Neural crest cell (in vitro differentiated cells): Measurements from ENCODE around the gene MYO5A. TPM values are rescaled to one million over a fixed set of nuclear protein-coding genes. Genes with fewer than 3 reads are reported as not detected.
A peak's percentile ranks its signal among the peaks of the same experiment; 100 is the strongest.

ENCODE experiments used
- DNase-seq: peaks from one replicate; pipeline ENCODE4 v3.0.0; 2021; ENCODE audit warnings: low read depth, mixed read lengths, low spot score
- H3K27ac Mint-ChIP-seq: one replicate; pipeline ENCODE4 v1.8.0; 2021; ENCODE audit warnings: mild to moderate bottlenecking, mixed read lengths; ENCODE audit not compliant: unreplicated experiment
- H3K27me3 Mint-ChIP-seq: 2 replicates; pipeline ENCODE4 v1.8.0; 2021; ENCODE audit warnings: low read depth, mild to moderate bottlenecking, mixed read lengths
- H3K36me3 Mint-ChIP-seq: 2 replicates; pipeline ENCODE4 v1.8.0; 2021; ENCODE audit warnings: low read depth, mild to moderate bottlenecking, mixed read lengths
- H3K4me1 Mint-ChIP-seq: 2 replicates; pipeline ENCODE4 v1.8.0; 2021; ENCODE audit warnings: mixed read lengths
- H3K4me3 Mint-ChIP-seq: one replicate; pipeline ENCODE4 v1.8.0; 2021; ENCODE audit warnings: mild to moderate bottlenecking, mixed read lengths
- H3K9me3 Mint-ChIP-seq: 2 replicates; pipeline ENCODE4 v1.8.0; 2021; ENCODE audit warnings: mixed read lengths
- CTCF ChIP-seq: fragments of 200-600 bp; sonication (generic); conservative IDR thresholded peaks from 2 replicates; pipeline ENCODE4 v1.5.0; 2021; ENCODE audit warnings: antibody characterized with exemption, mild to moderate bottlenecking
- total RNA-seq: library from RNA; stranded (reverse); gene quantifications from 2 replicates; pipeline ENCODE4 v1.2.1, GENCODE V29; 2021

The MYO5A gene
- total RNA-seq, 1 donor from 2014 or later: 29.1 TPM

DNA sequence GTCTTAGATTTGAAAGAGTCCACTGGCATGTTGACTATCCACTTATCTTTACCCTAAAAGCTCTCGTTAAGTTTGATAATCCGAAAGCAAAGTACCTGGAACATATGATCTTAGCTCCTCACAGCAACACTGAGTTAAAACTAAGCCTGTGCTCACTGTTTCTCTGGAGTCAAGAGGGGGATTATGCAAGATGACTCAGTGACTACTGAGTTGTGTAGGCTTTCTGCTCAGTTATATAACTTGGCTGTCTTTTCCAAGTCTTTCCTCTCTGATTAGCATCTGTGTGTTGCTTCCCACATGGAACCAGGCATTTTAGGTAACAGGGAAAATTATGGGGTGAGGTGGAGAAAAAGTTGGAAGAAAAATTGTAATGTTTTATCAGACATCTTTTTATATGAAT, 201.9 kb downstream of the MYO5A start:
- no peak for TF ChIP-seq CTCF
- no peaks in the 10 kb centered on the region for H3K9me3 Mint-ChIP-seq

DNA sequence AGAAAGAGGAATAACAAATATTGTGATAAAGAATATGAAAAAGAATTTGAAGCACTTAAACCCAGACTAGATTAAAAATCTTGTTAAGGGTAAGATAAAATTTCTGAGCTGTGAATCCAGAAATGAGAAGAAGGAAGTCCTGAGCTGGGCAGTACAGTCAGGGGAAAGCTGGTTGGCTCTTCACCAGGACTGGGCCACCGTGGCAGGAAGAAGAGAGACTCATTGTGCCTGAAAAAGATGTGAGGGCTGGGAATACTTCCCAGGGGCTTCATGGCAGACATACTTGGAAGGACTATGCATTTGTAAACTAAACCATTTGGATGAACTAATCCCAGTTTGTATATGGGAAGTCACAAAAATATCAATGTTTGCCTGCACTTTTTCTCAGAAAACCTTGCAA, 204.6 kb downstream of the MYO5A start:
- H3K9me3 Mint-ChIP-seq: no peaks in the 10 kb centered on the region
- no peaks in the 10 kb centered on the region for H3K4me1 Mint-ChIP-seq
- no peak for DNase-seq
- no peak for TF ChIP-seq CTCF
- H3K27ac Mint-ChIP-seq: no peak overlapping the region
- H3K36me3 Mint-ChIP-seq: peaks cover 4% of the 10 kb centered on the region
- no peak overlapping the region for H3K4me3 Mint-ChIP-seq
- no peaks in the 10 kb centered on the region for H3K27me3 Mint-ChIP-seq

More for the DNA sequence above, 201.9 kb downstream of the MYO5A start:
- Mint-ChIP-seq H3K27ac (no peak overlapping the region), H3K4me1 (no peaks in the 10 kb centered on the region), H3K4me3 (no peak overlapping the region), H3K36me3 (no peaks in the 10 kb centered on the region), H3K27me3 (no peaks in the 10 kb centered on the region)
- no peak for DNase-seq

- peaks cover 15% of the 10 kb centered on the region for H3K36me3 Mint-ChIP-seq
- H3K9me3 Mint-ChIP-seq: no peaks in the 10 kb centered on the region
- no peak for DNase-seq
- TF ChIP-seq CTCF: no peak
- H3K4me3 Mint-ChIP-seq: no peak overlapping the region
- no peak overlapping the region for H3K27ac Mint-ChIP-seq
- H3K4me1 Mint-ChIP-seq: peaks cover 6% of the 10 kb centered on the region
- H3K27me3 Mint-ChIP-seq: no peaks in the 10 kb centered on the region
Measured at GRCh38 chr15:52318729-52319500, 209.8 kb downstream of the MYO5A start.

DNA sequence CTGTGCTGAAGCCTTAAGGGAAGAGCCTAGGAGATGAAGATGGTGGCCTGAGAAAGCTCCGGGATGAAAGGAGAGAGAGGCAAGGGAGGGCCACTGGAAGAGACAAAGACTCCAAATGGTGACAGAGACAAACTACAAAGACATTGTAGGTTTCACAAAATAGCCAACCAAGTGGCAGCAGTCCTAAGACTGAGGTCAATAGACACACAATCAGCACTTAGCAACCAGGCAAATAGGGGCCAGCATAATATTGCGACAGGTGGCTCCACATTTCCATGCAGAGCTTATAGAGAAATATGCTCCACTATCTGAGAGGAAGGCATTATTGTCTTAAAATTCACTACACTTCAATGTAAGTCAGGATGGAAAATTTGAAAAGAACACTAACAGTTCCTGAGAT, 211.0 kb downstream of the MYO5A start:
- H3K27me3 Mint-ChIP-seq: no peaks in the 10 kb centered on the region
- no peak for TF ChIP-seq CTCF
- peaks cover 6% of the 10 kb centered on the region for H3K4me1 Mint-ChIP-seq
- no peak for DNase-seq
- peak overlapping the region; percentile 51 for H3K27ac Mint-ChIP-seq
- no peaks in the 10 kb centered on the region for H3K9me3 Mint-ChIP-seq
- H3K4me3 Mint-ChIP-seq: no peak overlapping the region
- H3K36me3 Mint-ChIP-seq: peaks cover 17% of the 10 kb centered on the region

DNA sequence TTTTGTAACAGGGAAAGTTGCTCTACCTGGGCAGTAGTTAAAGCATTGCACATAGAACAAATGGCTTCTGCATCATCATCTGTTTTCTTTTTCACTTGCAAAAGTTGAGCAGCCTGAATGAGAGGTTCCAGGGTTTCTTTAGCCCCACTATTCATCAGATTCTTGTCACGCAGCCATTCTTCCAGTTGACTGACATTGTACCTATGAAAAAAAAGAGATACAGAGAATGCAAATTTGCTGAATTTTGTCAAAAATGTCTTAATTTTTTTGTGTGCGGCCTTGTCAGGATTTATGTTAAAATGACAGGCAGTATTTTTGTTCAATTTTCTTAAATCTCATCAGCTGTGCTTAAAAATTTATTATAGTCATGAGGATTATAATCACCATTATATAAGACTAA, 211.7 kb downstream of the MYO5A start:
- Mint-ChIP-seq H3K4me3 (no peak overlapping the region), H3K4me1 (peaks cover 6% of the 10 kb centered on the region), H3K36me3 (peaks cover 17% of the 10 kb centered on the region), H3K9me3 (no peaks in the 10 kb centered on the region), H3K27me3 (no peaks in the 10 kb centered on the region), H3K27ac (no peak overlapping the region)
- DNase-seq: no peak
- no peak for TF ChIP-seq CTCF
